H1 (cell line): ENCODE measurements around the gene PRF1.

Experiments
- BACH1 ChIP-seq: IDR thresholded peaks from 2 replicates; pipeline ENCODE4 v1.6.1; 2012; ENCODE audit warnings: low read length, improper control_type of control experiment
- CBX5 ChIP-seq: fragments of 300-800, 300-1000 bp; sonication (generic); IDR thresholded peaks from 2 replicates; pipeline ENCODE4 v1.7.1; 2016; ENCODE audit warnings: antibody characterized with exemption, low read length, low read depth
- CTCF ChIP-seq, 3 experiments: IDR thresholded peaks; 1 replicate in 2 of 3; 2 replicates in 1 of 3; pipeline versions ENCODE4 v1.5.1 to v1.6.1; 2011; ENCODE audit warnings: low read length in 3 of 3, mild to moderate bottlenecking in 3 of 3, inconsistent platforms in 2 of 3, low read depth in 1 of 3, moderate library complexity in 1 of 3; ENCODE audit not compliant: insufficient read depth in 1 of 3; ENCODE audit errors: control extremely low read depth in 1 of 3
- EGR1 ChIP-seq: IDR thresholded peaks from 2 replicates; pipeline ENCODE4 v1.6.1; 2011; ENCODE audit warnings: low read depth, low read length, borderline replicate concordance
- JUND ChIP-seq: IDR thresholded peaks from 2 replicates; pipeline ENCODE4 v1.6.1; 2011; ENCODE audit warnings: mild to moderate bottlenecking, improper control_type of control experiment, low read length
- KDM4A ChIP-seq: IDR thresholded peaks from one replicate; pipeline ENCODE4 v1.7.1; 2012; ENCODE audit warnings: low read depth, mild to moderate bottlenecking, moderate library complexity, low read length, inconsistent platforms; ENCODE audit not compliant: severe bottlenecking
- NRF1 ChIP-seq: IDR thresholded peaks from 2 replicates; pipeline ENCODE4 v1.6.1; 2011; ENCODE audit warnings: mild to moderate bottlenecking, low read depth, low read length, improper control_type of control experiment
- RAD21 ChIP-seq, 2 experiments: IDR thresholded peaks in 1 of 2; conservative IDR thresholded peaks in 1 of 2; 2 replicates each; pipeline ENCODE4 v1.6.1; 2011; ENCODE audit warnings: low read depth in 2 of 2, low read length in 2 of 2, improper control_type of control experiment in 1 of 2, inconsistent platforms in 1 of 2, mild to moderate bottlenecking in 1 of 2, moderate library complexity in 1 of 2
- RXRA ChIP-seq: IDR thresholded peaks from 2 replicates; pipeline ENCODE4 v1.6.1; 2011; ENCODE audit warnings: low read depth, mild to moderate bottlenecking, low read length, moderate library complexity; ENCODE audit not compliant: insufficient read depth
- SP1 ChIP-seq: IDR thresholded peaks from 2 replicates; pipeline ENCODE4 v1.6.1; 2011; ENCODE audit warnings: low read depth, low read length
- SP2 ChIP-seq: IDR thresholded peaks from 2 replicates; pipeline ENCODE4 v1.6.1; 2012; ENCODE audit warnings: mild to moderate bottlenecking, low read length, inconsistent platforms
- TAF1 ChIP-seq: IDR thresholded peaks from 2 replicates; pipeline ENCODE4 v1.6.1; 2011; ENCODE audit warnings: mild to moderate bottlenecking, low read depth, low read length

- no peak for TF ChIP-seq CTCF (IDR thresholded peaks at IDR 0.05; ENCODE audit: control extremely low read depth in 1 of 3, insufficient read depth in 1 of 3, low read depth in 1 of 3, low read length in 3 of 3)
- TF ChIP-seq SP2, result no peak
- no peak for TF ChIP-seq JUND
- TF ChIP-seq RAD21 (IDR thresholded peaks at IDR 0.05 in 1 of 2, conservative IDR thresholded peaks at IDR 0.05 in 1 of 2; ENCODE audit: low read depth in 2 of 2, low read length in 2 of 2), result no peak
- TF ChIP-seq BACH1, result no peak
- TF ChIP-seq NRF1, result no peak
- TF ChIP-seq KDM4A, result no peak
- TF ChIP-seq EGR1, result no peak
- TF ChIP-seq RXRA, result no peak
- TF ChIP-seq TAF1, result no peak
- TF ChIP-seq CBX5, result no peak
- no peak for TF ChIP-seq SP1
Observed at GRCh38 chr10:70650718-70651117, 48.2 kb upstream of the PRF1 start.
